A549 (cell line): ENCODE results near the gene SEMA5B. TPM values are rescaled to one million over a fixed set of nuclear protein-coding genes. Genes with fewer than 3 reads are reported as not detected.

Source experiments
- ATAC-seq, 2 experiments: fragments of 200-7000 bp in 1 of 2; fragments of >200 bp in 1 of 2; cut with Nextera tagmentation in 1 of 2; cut with Tn5 transposase in 1 of 2; 3 replicates each; pipeline versions ENCODE4 v1.8.0 to v1.9.1; 2018 to 2020; ENCODE audit warnings: mild to moderate bottlenecking in 1 of 2, moderate library complexity in 1 of 2
- CTCF ChIA-PET: fragments of 300-600 bp; sonication (Branson Sonifier 250); formaldehyde crosslinking; extraction: SDS; loops from one replicate; lab custom pipeline; 2021; ENCODE audit warnings: antibody characterized with exemption, inconsistent platforms; lab: Yijun Ruan, JAX
- POLR2A ChIA-PET: fragments of 350-600 bp; formaldehyde crosslinking; extraction: SDS; loops from one replicate; lab custom pipeline; 2021; ENCODE audit warnings: antibody characterized with exemption, inconsistent platforms; lab: Yijun Ruan, JAX
- DNase-seq, 2 experiments: peaks; one replicate each; pipeline versions ENCODE4 v3.0.0 to v3.0.0-alpha.2; 2011 to 2016; ENCODE audit warnings: low read depth in 1 of 2, low spot score in 1 of 2
- FAIRE-seq: peaks from 2 replicates; lab custom pipeline; 2011; peaks lifted over from hg19 to GRCh38; lab: Jason Lieb, UNC
- H3K27ac ChIP-seq, 2 experiments: fragments of >200 bp; sonication (Bioruptor Twin); formaldehyde crosslinking; 3 replicates each; pipeline ENCODE4 v1.5.1; 2016 to 2017
- H3K4me1 ChIP-seq: fragments of >200 bp; sonication (Bioruptor Twin); formaldehyde crosslinking; 3 replicates; pipeline ENCODE4 v1.6.1; 2016
- H3K4me2 ChIP-seq: fragments of >200 bp; sonication (Bioruptor Twin); formaldehyde crosslinking; 3 replicates; pipeline ENCODE4 v1.6.1; 2016
- H3K4me3 ChIP-seq: fragments of >200 bp; sonication (Bioruptor Twin); formaldehyde crosslinking; 3 replicates; pipeline ENCODE4 v1.5.1; 2016
- H3K9me3 ChIP-seq: fragments of >200 bp; sonication (Bioruptor Twin); formaldehyde crosslinking; 3 replicates; pipeline ENCODE4 v1.6.1; 2016
- CHD2 ChIP-seq: fragments of 150-350 bp; IDR thresholded peaks from 2 replicates; pipeline ENCODE4 v1.6.1; 2014; ENCODE audit warnings: low read length; ENCODE audit not compliant: partially characterized antibody
- CTCF ChIP-seq: fragments of >200 bp; sonication (Bioruptor Twin); formaldehyde crosslinking; IDR thresholded peaks from 3 replicates; pipeline ENCODE4 v1.5.1; 2016
- EHF ChIP-seq: fragments of 250-450 bp; sonication (Bioruptor Pico); IDR thresholded peaks from 2 replicates; pipeline ENCODE4 v1.5.0; 2020; ENCODE audit warnings: mild to moderate bottlenecking
- ESRRA ChIP-seq: fragments of 150-350 bp; IDR thresholded peaks from 2 replicates; pipeline ENCODE4 v1.6.1; 2014; ENCODE audit warnings: mild to moderate bottlenecking, low read length, borderline replicate concordance
- FOXS1 ChIP-seq: fragments of 250-450 bp; sonication (Bioruptor Pico); IDR thresholded peaks from 2 replicates; pipeline ENCODE4 v1.5.0; 2020; ENCODE audit warnings: mild to moderate bottlenecking, moderate library complexity
- HEYL ChIP-seq: fragments of 250-450 bp; sonication (Bioruptor Pico); IDR thresholded peaks from 2 replicates; pipeline ENCODE4 v1.8.0; 2021; ENCODE audit warnings: mild to moderate bottlenecking, moderate library complexity
- HOXA7 ChIP-seq: fragments of 250-450 bp; sonication (Bioruptor Pico); IDR thresholded peaks from 2 replicates; pipeline ENCODE4 v1.5.0; 2020; ENCODE audit warnings: mild to moderate bottlenecking, moderate library complexity
- HOXB5 ChIP-seq: fragments of 250-450 bp; sonication (Bioruptor Pico); IDR thresholded peaks from 2 replicates; pipeline ENCODE4 v1.5.0; 2020; ENCODE audit warnings: mild to moderate bottlenecking, moderate library complexity
- MAFK ChIP-seq: fragments of 450-650 bp; IDR thresholded peaks from 2 replicates; pipeline ENCODE4 v1.6.1; 2014; ENCODE audit not compliant: partially characterized antibody
- NR3C1 ChIP-seq: fragments of >200 bp; sonication (Bioruptor Twin); formaldehyde crosslinking; IDR thresholded peaks from 3 replicates; pipeline ENCODE4 v1.6.1; 2017
- RAD21 ChIP-seq, 2 experiments: fragments of >200 bp in 1 of 2; sonication (Bioruptor Twin) in 1 of 2; formaldehyde crosslinking in 1 of 2; IDR thresholded peaks in 1 of 2; conservative IDR thresholded peaks in 1 of 2; 2 replicates in 1 of 2; 3 replicates in 1 of 2; pipeline ENCODE4 v1.6.1; 2012 to 2018; ENCODE audit warnings: inconsistent platforms in 1 of 2
- REST ChIP-seq: fragments of 200-600 bp; sonication (generic); IDR thresholded peaks from 2 replicates; pipeline ENCODE4 v1.6.1; 2016; ENCODE audit warnings: antibody characterized with exemption, mild to moderate bottlenecking, moderate library complexity
- RFX5 ChIP-seq: fragments of 450-650 bp; IDR thresholded peaks from 2 replicates; pipeline ENCODE4 v1.7.1; 2014; ENCODE audit warnings: antibody characterized with exemption, mild to moderate bottlenecking, moderate library complexity
- RNF2 ChIP-seq: fragments of 200-600 bp; sonication (generic); IDR thresholded peaks from 2 replicates; pipeline ENCODE4 v1.6.1; 2016; ENCODE audit warnings: low read depth, mild to moderate bottlenecking, antibody characterized with exemption, moderate library complexity, borderline replicate concordance
- SMC3 ChIP-seq: fragments of >200 bp; sonication (Bioruptor Twin); formaldehyde crosslinking; IDR thresholded peaks from 3 replicates; pipeline ENCODE4 v1.6.1; 2018; ENCODE audit warnings: inconsistent platforms
- USF2 ChIP-seq: fragments of 450-650 bp; IDR thresholded peaks from 2 replicates; pipeline ENCODE4 v1.6.1; 2014; ENCODE audit warnings: antibody characterized with exemption
- ZC3H11A ChIP-seq: fragments of 450-650 bp; IDR thresholded peaks from 2 replicates; pipeline ENCODE4 v1.6.1; 2014; ENCODE audit warnings: antibody characterized with exemption, mild to moderate bottlenecking
- ZSCAN20 ChIP-seq: fragments of 250-450 bp; sonication (Bioruptor Pico); IDR thresholded peaks from 2 replicates; pipeline ENCODE4 v1.8.0; 2022; ENCODE audit warnings: mild to moderate bottlenecking, moderate library complexity
- WGBS: methylation state at CpG from one replicate; pipeline ENCODE4 v1.1.6; 2017; ENCODE audit errors: missing lambda C conversion rate; 5-methylcytosine and 5-hydroxymethylcytosine counted together
- polyA plus RNA-seq, 4 experiments: library from polyadenylated mRNA; depleted of rRNA in 3 of 4; stranded (reverse); fragments of >200 nt; fragmentation: RNase III in 1 of 4; extraction: RNeasy Plus Mini Kit Qiagen cat#74134 plus additional on column Dnase treatment in 1 of 4; gene quantifications; 2 replicates in 3 of 4; 3 replicates in 1 of 4; pipeline ENCODE4 v1.2.3, GENCODE V29; 2011 to 2017
- TF ChIP-seq, protein P1 (sequence below): IDR thresholded peaks from 2 replicates; pipeline ENCODE4 v1.6.1; 2012; ENCODE audit warnings: low read depth, borderline replicate concordance

The SEMA5B gene
- polyA plus RNA-seq, 2 of the 4 experiments (the other 2 are of a cell fraction), result 0.03 TPM; not detected in 1

GRCh38 chr3:122942937-122943827 lies 84.4 kb downstream of the SEMA5B start:
- TF ChIP-seq CTCF (peak; percentile 75), SMC3 (peak; percentile 88), RAD21 (conservative IDR thresholded peaks at IDR 0.05 in 1 of 2, IDR thresholded peaks at IDR 0.05 in 1 of 2) (peak; percentile 81 to 82), EHF (CRISPR knock-in tag) (no peak)
- WGBS, result 55% methylated on average over 14 of the region's 23 CpGs
- CTCF ChIA-PET, result interaction anchor here (0.6 to 8.4 kb wide), 42 partner anchors 9 to 550 kb away, joined by 3 to 95 read pairs (median 3); partner anchors contain the start of gene SEMA5B
- no peak overlapping the region for H3K27ac ChIP-seq
- peak; percentile 64 to 94 for DNase-seq
- no peak overlapping the region for H3K4me3 ChIP-seq
- no peaks in the 10 kb centered on the region for H3K9me3 ChIP-seq
- no peak for FAIRE-seq
- no peak overlapping the region for H3K4me2 ChIP-seq
- peaks cover 6% of the 10 kb centered on the region; the same call in 2 of the 3 replicates for H3K4me1 ChIP-seq
- peak; percentile 87 to 98 for ATAC-seq
- POLR2A ChIA-PET, result no interaction called here

DNA sequence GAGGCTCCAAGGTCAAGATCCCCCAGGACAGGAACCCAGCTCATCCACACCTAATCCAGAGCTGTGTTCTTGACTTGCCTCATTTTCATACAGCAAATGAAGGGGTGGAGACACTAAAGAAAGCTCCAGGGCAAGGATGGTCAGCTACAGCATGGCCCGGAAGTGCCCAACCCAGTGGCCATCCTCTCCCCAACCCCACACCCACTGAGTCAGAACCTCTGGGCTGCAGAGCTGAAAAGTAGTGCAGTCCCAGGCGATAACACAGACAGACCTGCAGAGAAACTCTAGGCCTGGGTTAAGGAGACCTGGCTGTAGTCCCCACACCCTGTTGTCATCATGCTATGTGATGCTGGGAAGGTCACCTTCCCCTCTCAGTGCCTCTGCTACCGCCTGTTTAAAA lies 85.3 kb downstream of the SEMA5B start:
- ATAC-seq (no peak), DNase-seq (no peak)
- WGBS, result 65% methylated on average over 3 of the region's 3 CpGs

More for the DNA sequence above, 85.3 kb downstream of the SEMA5B start:
- H3K4me2 ChIP-seq, result no peak overlapping the region
- ChIA-PET CTCF (interaction anchor here (0.7 to 8.4 kb wide), 29 partner anchors 8 to 618 kb away, joined by 3 to 95 read pairs (median 4); partner anchors contain the start of gene SEMA5B), POLR2A (no interaction called here)
- no peaks in the 10 kb centered on the region for H3K9me3 ChIP-seq
- no peaks in the 10 kb centered on the region; the same call in 2 of the 3 replicates for H3K4me1 ChIP-seq
- H3K4me3 ChIP-seq, result no peak overlapping the region
- H3K27ac ChIP-seq, result no peak overlapping the region
- FAIRE-seq, result no peak
- no peak for TF ChIP-seq NR3C1
- no peak for TF ChIP-seq RFX5
- no peak for TF ChIP-seq HEYL
- TF ChIP-seq REST, result no peak
- no peak for TF ChIP-seq HOXA7
- TF ChIP-seq CHD2, result no peak
- no peak for TF ChIP-seq ESRRA
- no peak for TF ChIP-seq ZC3H11A
- no peak for TF ChIP-seq RNF2
- TF ChIP-seq ZSCAN20 (CRISPR knock-in tag), result no peak
- no peak for TF ChIP-seq FOXS1
- no peak for TF ChIP-seq USF2
- no peak for TF ChIP-seq HOXB5
- TF ChIP-seq, protein P1, sequence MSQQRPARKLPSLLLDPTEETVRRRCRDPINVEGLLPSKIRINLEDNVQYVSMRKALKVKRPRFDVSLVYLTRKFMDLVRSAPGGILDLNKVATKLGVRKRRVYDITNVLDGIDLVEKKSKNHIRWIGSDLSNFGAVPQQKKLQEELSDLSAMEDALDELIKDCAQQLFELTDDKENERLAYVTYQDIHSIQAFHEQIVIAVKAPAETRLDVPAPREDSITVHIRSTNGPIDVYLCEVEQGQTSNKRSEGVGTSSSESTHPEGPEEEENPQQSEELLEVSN, result no peak
- no peak for TF ChIP-seq MAFK
